ENCODE data around the gene NRXN3. TPM values are rescaled to one million over a fixed set of nuclear protein-coding genes. Genes with fewer than 3 reads are reported as not detected.

The NRXN3 gene
- total RNA-seq, 1 experiment from 2014 or later = not detected

- no peak overlapping the region for H3K4me3 ChIP-seq (ENCODE audit: low read depth in 2 of 2, low read length in 2 of 2)
- in situ Hi-C loops (cut with HindIII; ENCODE audit: low pct_unique_long_range_greater_than_20kb, low sequenced_read_pairs) = no loop called here
Measured at GRCh38 chr14:79209418-79209817, 1039.2 kb downstream of the NRXN3 start.

DNA sequence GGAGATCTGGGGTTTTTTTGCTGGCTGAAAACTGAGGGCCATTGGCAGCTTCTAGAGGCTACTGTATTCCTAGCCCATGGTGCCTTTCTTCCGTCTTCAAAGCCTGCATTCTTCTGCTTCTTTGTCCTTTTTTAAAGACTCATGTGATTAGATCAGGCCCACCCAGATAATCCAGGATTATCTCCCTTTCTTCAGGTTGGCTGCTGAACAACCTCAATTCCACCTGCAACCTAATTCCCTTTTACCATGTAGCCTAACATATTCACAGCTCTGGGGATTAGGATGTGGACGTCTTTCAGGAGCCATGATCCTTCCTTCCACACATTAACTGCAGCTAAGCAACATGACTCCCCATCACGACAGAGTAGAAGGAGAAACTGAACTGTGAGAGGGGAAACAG, 1055.6 kb downstream of the NRXN3 start:
- Histone ChIP-seq H3K9me3 (ENCODE audit: control insufficient read depth, insufficient read depth, low read depth, low read length) (no peaks in the 10 kb centered on the region), H3K27ac (ENCODE audit: low read length) (no peak overlapping the region), H3K4me1 (ENCODE audit: control insufficient read depth, insufficient read depth, low read length) (no peaks in the 10 kb centered on the region), H3K36me3 (ENCODE audit: control insufficient read depth, insufficient read depth, low read length) (no peaks in the 10 kb centered on the region), H3K4me3 (ENCODE audit: low read depth in 2 of 2, low read length in 2 of 2) (no peak overlapping the region), H3K27me3 (ENCODE audit: control insufficient read depth, insufficient read depth, low read length) (no peaks in the 10 kb centered on the region)
- intact Hi-C loops (cut with micrococcal nuclease; ENCODE audit: unreplicated experiment) (no loop called here), in situ Hi-C loops (cut with HindIII; ENCODE audit: low pct_unique_long_range_greater_than_20kb, low sequenced_read_pairs) (no loop called here)
- ATAC-seq (no peak), DNase-seq (ENCODE audit: low read depth, low spot score) (no peak)
- TF ChIP-seq POLR2AphosphoS5 (IDR thresholded peaks at IDR 0.05; ENCODE audit: low read depth, low read length) = no peak
- TF ChIP-seq, protein P1, sequence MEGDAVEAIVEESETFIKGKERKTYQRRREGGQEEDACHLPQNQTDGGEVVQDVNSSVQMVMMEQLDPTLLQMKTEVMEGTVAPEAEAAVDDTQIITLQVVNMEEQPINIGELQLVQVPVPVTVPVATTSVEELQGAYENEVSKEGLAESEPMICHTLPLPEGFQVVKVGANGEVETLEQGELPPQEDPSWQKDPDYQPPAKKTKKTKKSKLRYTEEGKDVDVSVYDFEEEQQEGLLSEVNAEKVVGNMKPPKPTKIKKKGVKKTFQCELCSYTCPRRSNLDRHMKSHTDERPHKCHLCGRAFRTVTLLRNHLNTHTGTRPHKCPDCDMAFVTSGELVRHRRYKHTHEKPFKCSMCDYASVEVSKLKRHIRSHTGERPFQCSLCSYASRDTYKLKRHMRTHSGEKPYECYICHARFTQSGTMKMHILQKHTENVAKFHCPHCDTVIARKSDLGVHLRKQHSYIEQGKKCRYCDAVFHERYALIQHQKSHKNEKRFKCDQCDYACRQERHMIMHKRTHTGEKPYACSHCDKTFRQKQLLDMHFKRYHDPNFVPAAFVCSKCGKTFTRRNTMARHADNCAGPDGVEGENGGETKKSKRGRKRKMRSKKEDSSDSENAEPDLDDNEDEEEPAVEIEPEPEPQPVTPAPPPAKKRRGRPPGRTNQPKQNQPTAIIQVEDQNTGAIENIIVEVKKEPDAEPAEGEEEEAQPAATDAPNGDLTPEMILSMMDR (IDR thresholded peaks at IDR 0.05) = no peak
- TF ChIP-seq TCF7L2 (IDR thresholded peaks at IDR 0.05; ENCODE audit: low read depth, low read length) = no peak
- TF ChIP-seq, protein P2, sequence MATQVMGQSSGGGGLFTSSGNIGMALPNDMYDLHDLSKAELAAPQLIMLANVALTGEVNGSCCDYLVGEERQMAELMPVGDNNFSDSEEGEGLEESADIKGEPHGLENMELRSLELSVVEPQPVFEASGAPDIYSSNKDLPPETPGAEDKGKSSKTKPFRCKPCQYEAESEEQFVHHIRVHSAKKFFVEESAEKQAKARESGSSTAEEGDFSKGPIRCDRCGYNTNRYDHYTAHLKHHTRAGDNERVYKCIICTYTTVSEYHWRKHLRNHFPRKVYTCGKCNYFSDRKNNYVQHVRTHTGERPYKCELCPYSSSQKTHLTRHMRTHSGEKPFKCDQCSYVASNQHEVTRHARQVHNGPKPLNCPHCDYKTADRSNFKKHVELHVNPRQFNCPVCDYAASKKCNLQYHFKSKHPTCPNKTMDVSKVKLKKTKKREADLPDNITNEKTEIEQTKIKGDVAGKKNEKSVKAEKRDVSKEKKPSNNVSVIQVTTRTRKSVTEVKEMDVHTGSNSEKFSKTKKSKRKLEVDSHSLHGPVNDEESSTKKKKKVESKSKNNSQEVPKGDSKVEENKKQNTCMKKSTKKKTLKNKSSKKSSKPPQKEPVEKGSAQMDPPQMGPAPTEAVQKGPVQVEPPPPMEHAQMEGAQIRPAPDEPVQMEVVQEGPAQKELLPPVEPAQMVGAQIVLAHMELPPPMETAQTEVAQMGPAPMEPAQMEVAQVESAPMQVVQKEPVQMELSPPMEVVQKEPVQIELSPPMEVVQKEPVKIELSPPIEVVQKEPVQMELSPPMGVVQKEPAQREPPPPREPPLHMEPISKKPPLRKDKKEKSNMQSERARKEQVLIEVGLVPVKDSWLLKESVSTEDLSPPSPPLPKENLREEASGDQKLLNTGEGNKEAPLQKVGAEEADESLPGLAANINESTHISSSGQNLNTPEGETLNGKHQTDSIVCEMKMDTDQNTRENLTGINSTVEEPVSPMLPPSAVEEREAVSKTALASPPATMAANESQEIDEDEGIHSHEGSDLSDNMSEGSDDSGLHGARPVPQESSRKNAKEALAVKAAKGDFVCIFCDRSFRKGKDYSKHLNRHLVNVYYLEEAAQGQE (IDR thresholded peaks at IDR 0.05; ENCODE audit: insufficient read depth in 1 of 2, low read depth in 2 of 2, low read length in 1 of 2) = no peak
- no peak for TF ChIP-seq SIN3A (IDR thresholded peaks at IDR 0.05; ENCODE audit: borderline replicate concordance, insufficient read depth, low read depth, low read length)
- no TSS peak for BruUV-seq (replicated peaks)
- POLR2A ChIA-PET = no interaction called here
- CTCF ChIA-PET = no interaction called here

More at GRCh38 chr14:79209418-79209817, 1039.2 kb downstream of the NRXN3 start:
- Histone ChIP-seq H3K27me3 (ENCODE audit: control insufficient read depth, insufficient read depth, low read length) (no peaks in the 10 kb centered on the region), H3K36me3 (ENCODE audit: control insufficient read depth, insufficient read depth, low read length) (no peaks in the 10 kb centered on the region), H3K27ac (ENCODE audit: low read length) (no peak overlapping the region), H3K9me3 (ENCODE audit: control insufficient read depth, insufficient read depth, low read depth, low read length) (no peaks in the 10 kb centered on the region), H3K4me1 (ENCODE audit: control insufficient read depth, insufficient read depth, low read length) (no peaks in the 10 kb centered on the region)
- TF ChIP-seq TCF7L2 (IDR thresholded peaks at IDR 0.05; ENCODE audit: low read depth, low read length) = no peak
- no peak for TF ChIP-seq POLR2AphosphoS5 (IDR thresholded peaks at IDR 0.05; ENCODE audit: low read depth, low read length)
- no peak for TF ChIP-seq SIN3A (IDR thresholded peaks at IDR 0.05; ENCODE audit: borderline replicate concordance, insufficient read depth, low read depth, low read length)
- TF ChIP-seq, protein P1 (IDR thresholded peaks at IDR 0.05) = no peak
- TF ChIP-seq, protein P2 (IDR thresholded peaks at IDR 0.05; ENCODE audit: insufficient read depth in 1 of 2, low read depth in 2 of 2, low read length in 1 of 2) = no peak
- intact Hi-C loops (cut with micrococcal nuclease; ENCODE audit: unreplicated experiment) = no loop called here
- no TSS peak for BruUV-seq (replicated peaks)
- ChIA-PET CTCF (no interaction called here), POLR2A (no interaction called here)
- no peak for ATAC-seq
- no peak for DNase-seq (ENCODE audit: low read depth, low spot score)

Measured in Panc1 (cell line).